Lower leg skin (tissue), 3 donors: ENCODE measurements around the gene NKIRAS2.
"Not testable (repeated sequence)": the region's sequence is repeated elsewhere in the genome, so short reads cannot be mapped to it uniquely, and the experiment has no call there.

Experiments
- POLR2A ChIP-seq, 2 donors: fragments of 450-650 bp; IDR thresholded peaks; one replicate each; pipeline ENCODE4 v1.6.1; 2016 to 2017; ENCODE audit warnings: antibody characterized with exemption in 2 of 2, mild to moderate bottlenecking in 1 of 2, moderate library complexity in 1 of 2
- TF ChIP-seq, protein P1 (sequence below), 3 donors: fragments of 450-650 bp; IDR thresholded peaks; one replicate each; pipeline ENCODE4 v1.5.1; 2016; ENCODE audit warnings: antibody characterized with exemption in 3 of 3, mild to moderate bottlenecking in 3 of 3, moderate library complexity in 2 of 3

GRCh38 chr17:42012363-42012762 is 7.5 kb upstream of the NKIRAS2 start:
- TF ChIP-seq, protein P1, sequence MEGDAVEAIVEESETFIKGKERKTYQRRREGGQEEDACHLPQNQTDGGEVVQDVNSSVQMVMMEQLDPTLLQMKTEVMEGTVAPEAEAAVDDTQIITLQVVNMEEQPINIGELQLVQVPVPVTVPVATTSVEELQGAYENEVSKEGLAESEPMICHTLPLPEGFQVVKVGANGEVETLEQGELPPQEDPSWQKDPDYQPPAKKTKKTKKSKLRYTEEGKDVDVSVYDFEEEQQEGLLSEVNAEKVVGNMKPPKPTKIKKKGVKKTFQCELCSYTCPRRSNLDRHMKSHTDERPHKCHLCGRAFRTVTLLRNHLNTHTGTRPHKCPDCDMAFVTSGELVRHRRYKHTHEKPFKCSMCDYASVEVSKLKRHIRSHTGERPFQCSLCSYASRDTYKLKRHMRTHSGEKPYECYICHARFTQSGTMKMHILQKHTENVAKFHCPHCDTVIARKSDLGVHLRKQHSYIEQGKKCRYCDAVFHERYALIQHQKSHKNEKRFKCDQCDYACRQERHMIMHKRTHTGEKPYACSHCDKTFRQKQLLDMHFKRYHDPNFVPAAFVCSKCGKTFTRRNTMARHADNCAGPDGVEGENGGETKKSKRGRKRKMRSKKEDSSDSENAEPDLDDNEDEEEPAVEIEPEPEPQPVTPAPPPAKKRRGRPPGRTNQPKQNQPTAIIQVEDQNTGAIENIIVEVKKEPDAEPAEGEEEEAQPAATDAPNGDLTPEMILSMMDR (IDR thresholded peaks at IDR 0.05) = not testable (repeated sequence)
- not testable (repeated sequence) for TF ChIP-seq POLR2A (IDR thresholded peaks at IDR 0.05)
